Measurements from ENCODE around the gene CLEC7A. TPM values are rescaled to one million over a fixed set of nuclear protein-coding genes. Genes with fewer than 3 reads are reported as not detected.

The CLEC7A gene
- polyA plus RNA-seq, 3 donors = 235 to 809 (median 304) TPM

- Histone ChIP-seq H3K79me2 (ENCODE audit: insufficient read depth, low read length) (no peaks in the 10 kb centered on the region), H3K4me1 (ENCODE audit: control insufficient read depth in 1 of 2, insufficient read depth in 2 of 2, low read length in 2 of 2) (peaks cover 34 to 47% of the 10 kb centered on the region in 2 donors), H3K9ac (ENCODE audit: insufficient read depth, low read length, poor library complexity, severe bottlenecking) (no peak overlapping the region), H4K20me1 (ENCODE audit: insufficient read depth, low read length) (no peaks in the 10 kb centered on the region), H2AFZ (ENCODE audit: insufficient read depth, low read depth, low read length, poor library complexity, severe bottlenecking) (no peak overlapping the region), H3K36me3 (replicated peaks in 1 of 2; ENCODE audit: control insufficient read depth in 1 of 2, insufficient read depth in 2 of 2, low read length in 2 of 2) (no peaks in the 10 kb centered on the region), H3K9me3 (replicated peaks in 1 of 2; ENCODE audit: control insufficient read depth in 1 of 2, insufficient read depth in 1 of 2, low read length in 2 of 2) (no peaks in the 10 kb centered on the region), H3K4me3 (replicated peaks in 1 of 3; ENCODE audit: low read depth in 2 of 3, low read length in 3 of 3) (no peak overlapping the region), H3K27me3 (ENCODE audit: control insufficient read depth in 2 of 2, insufficient read depth in 2 of 2, low read length in 2 of 2) (no peaks in the 10 kb centered on the region), H3K27ac (ENCODE audit: low read depth in 1 of 2, low read length in 2 of 2) (no peak overlapping the region), H3K4me2 (replicated peaks; ENCODE audit: extremely low read depth, low read length, poor library complexity, severe bottlenecking) (no peak overlapping the region)
- H3K4me3 Mint-ChIP-seq = no peak overlapping the region
- intact Hi-C loops (cut with micrococcal nuclease) = loop anchor here (2.0 to 10.0 kb wide), 2 partner anchors 15 to 59 kb away; partner anchors contain the start of gene GABARAPL1 (in 1 of the 2)
- peaks cover 0 to 2% (median 2%) of the 10 kb centered on the region in 3 donors for H3K27me3 Mint-ChIP-seq (ENCODE audit: low read depth in 3 of 3)
- H3K36me3 Mint-ChIP-seq = no peaks in the 10 kb centered on the region
- no peak for TF ChIP-seq CTCF (IDR thresholded peaks at IDR 0.05)
- H3K9me3 Mint-ChIP-seq = peaks cover 0 to 2% (median 0%) of the 10 kb centered on the region in 7 donors
- H3K4me1 Mint-ChIP-seq = peaks cover 47% of the 10 kb centered on the region
- H3K27ac Mint-ChIP-seq = no peak overlapping the region
- no CpG with 5 or more reads among the region's 3 CpGs for WGBS (ENCODE audit: insufficient coverage)
- peak in 2 of 3 donors; percentile 50 to 67 for DNase-seq
Observed at GRCh38 chr12:10155966-10156365, 26.0 kb upstream of the CLEC7A start.

- Histone ChIP-seq H2AFZ (ENCODE audit: insufficient read depth, low read depth, low read length, poor library complexity, severe bottlenecking) (peak overlapping the region; percentile 79), H3K9me3 (replicated peaks in 1 of 2; ENCODE audit: control insufficient read depth in 1 of 2, insufficient read depth in 1 of 2, low read length in 2 of 2) (no peaks in the 10 kb centered on the region), H4K20me1 (ENCODE audit: insufficient read depth, low read length) (no peaks in the 10 kb centered on the region), H3K4me1 (ENCODE audit: control insufficient read depth in 1 of 2, insufficient read depth in 2 of 2, low read length in 2 of 2) (peaks cover 16 to 29% of the 10 kb centered on the region in 2 donors), H3K4me3 (replicated peaks in 1 of 3; ENCODE audit: low read depth in 2 of 3, low read length in 3 of 3) (peak overlapping the region; percentile 37 to 83 (median 55)), H3K79me2 (ENCODE audit: insufficient read depth, low read length) (no peaks in the 10 kb centered on the region), H3K36me3 (replicated peaks in 1 of 2; ENCODE audit: control insufficient read depth in 1 of 2, insufficient read depth in 2 of 2, low read length in 2 of 2) (no peaks in the 10 kb centered on the region), H3K4me2 (replicated peaks; ENCODE audit: extremely low read depth, low read length, poor library complexity, severe bottlenecking) (peak overlapping the region; percentile 86), H3K27me3 (ENCODE audit: control insufficient read depth in 2 of 2, insufficient read depth in 2 of 2, low read length in 2 of 2) (no peaks in the 10 kb centered on the region), H3K9ac (ENCODE audit: insufficient read depth, low read length, poor library complexity, severe bottlenecking) (peak overlapping the region; percentile 85), H3K27ac (ENCODE audit: low read depth in 1 of 2, low read length in 2 of 2) (peak overlapping the region; percentile 86)
- H3K4me1 Mint-ChIP-seq = peaks cover 28% of the 10 kb centered on the region
- H3K9me3 Mint-ChIP-seq = peaks cover 0 to 2% (median 0%) of the 10 kb centered on the region in 7 donors
- TF ChIP-seq CTCF (IDR thresholded peaks at IDR 0.05) = no peak
- peak overlapping the region; percentile 88 to 93 for H3K4me3 Mint-ChIP-seq
- intact Hi-C loops (cut with micrococcal nuclease) = loop anchor here in 1 of 2 donors (10.0 kb wide), 1 partner anchor 61 kb away; the partner anchor contains the start of gene GABARAPL1
- H3K27me3 Mint-ChIP-seq (ENCODE audit: low read depth in 3 of 3) = peaks cover 0 to 2% (median 2%) of the 10 kb centered on the region in 3 donors
- WGBS (ENCODE audit: insufficient coverage) = 78% methylated on average over 3 of the region's 6 CpGs
- DNase-seq = no peak
- peak overlapping the region; percentile 94 to 99 (median 98) for H3K27ac Mint-ChIP-seq
- no peaks in the 10 kb centered on the region for H3K36me3 Mint-ChIP-seq
Observed at GRCh38 chr12:10154145-10154496, 24.1 kb upstream of the CLEC7A start.
